H1 (cell line): ENCODE measurements around the gene EFCAB6.

ENCODE experiments used
- CTCF ChIP-seq, 3 experiments: IDR thresholded peaks; 1 replicate in 2 of 3; 2 replicates in 1 of 3; pipeline versions ENCODE4 v1.5.1 to v1.6.1; 2011; ENCODE audit warnings: low read length in 3 of 3, mild to moderate bottlenecking in 3 of 3, inconsistent platforms in 2 of 3, low read depth in 1 of 3, moderate library complexity in 1 of 3; ENCODE audit not compliant: insufficient read depth in 1 of 3; ENCODE audit errors: control extremely low read depth in 1 of 3
- POLR2A ChIP-seq, 2 experiments: IDR thresholded peaks; 1 replicate in 1 of 2; 2 replicates in 1 of 2; pipeline ENCODE4 v1.6.1; 2011; ENCODE audit warnings: low read depth in 2 of 2, low read length in 2 of 2, mild to moderate bottlenecking in 2 of 2; ENCODE audit errors: control extremely low read depth in 1 of 2
- RNF2 ChIP-seq: fragments of 200-900, 300-1000 bp; sonication (generic); IDR thresholded peaks from 2 replicates; pipeline ENCODE4 v1.7.1; 2016; ENCODE audit warnings: borderline replicate concordance, low read depth, mild to moderate bottlenecking, antibody characterized with exemption, low read length; ENCODE audit not compliant: poor library complexity, severe bottlenecking; ENCODE audit errors: missing control alignments

- no peak for TF ChIP-seq RNF2
- no peak for TF ChIP-seq POLR2A (IDR thresholded peaks at IDR 0.05; ENCODE audit: control extremely low read depth in 1 of 2, low read depth in 2 of 2, low read length in 2 of 2)
- TF ChIP-seq CTCF (IDR thresholded peaks at IDR 0.05; ENCODE audit: control extremely low read depth in 1 of 3, insufficient read depth in 1 of 3, low read depth in 1 of 3, low read length in 3 of 3): no peak
Observed at GRCh38 chr22:43566021-43566420, 246.1 kb downstream of the EFCAB6 start.
